22Rv1 (cell line): ENCODE results near the gene BCAS4.

Source experiments
- ZFX ChIP-seq: fragments of 450-650 bp; IDR thresholded peaks from 2 replicates; pipeline ENCODE4 v1.6.1; 2017; ENCODE audit warnings: antibody characterized with exemption, borderline replicate concordance
- TF ChIP-seq, protein P1 (sequence below): fragments of 450-650 bp; IDR thresholded peaks from 2 replicates; pipeline ENCODE4 v1.5.1; 2017; ENCODE audit warnings: mild to moderate bottlenecking

- TF ChIP-seq, protein P1, sequence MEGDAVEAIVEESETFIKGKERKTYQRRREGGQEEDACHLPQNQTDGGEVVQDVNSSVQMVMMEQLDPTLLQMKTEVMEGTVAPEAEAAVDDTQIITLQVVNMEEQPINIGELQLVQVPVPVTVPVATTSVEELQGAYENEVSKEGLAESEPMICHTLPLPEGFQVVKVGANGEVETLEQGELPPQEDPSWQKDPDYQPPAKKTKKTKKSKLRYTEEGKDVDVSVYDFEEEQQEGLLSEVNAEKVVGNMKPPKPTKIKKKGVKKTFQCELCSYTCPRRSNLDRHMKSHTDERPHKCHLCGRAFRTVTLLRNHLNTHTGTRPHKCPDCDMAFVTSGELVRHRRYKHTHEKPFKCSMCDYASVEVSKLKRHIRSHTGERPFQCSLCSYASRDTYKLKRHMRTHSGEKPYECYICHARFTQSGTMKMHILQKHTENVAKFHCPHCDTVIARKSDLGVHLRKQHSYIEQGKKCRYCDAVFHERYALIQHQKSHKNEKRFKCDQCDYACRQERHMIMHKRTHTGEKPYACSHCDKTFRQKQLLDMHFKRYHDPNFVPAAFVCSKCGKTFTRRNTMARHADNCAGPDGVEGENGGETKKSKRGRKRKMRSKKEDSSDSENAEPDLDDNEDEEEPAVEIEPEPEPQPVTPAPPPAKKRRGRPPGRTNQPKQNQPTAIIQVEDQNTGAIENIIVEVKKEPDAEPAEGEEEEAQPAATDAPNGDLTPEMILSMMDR = no peak
- no peak for TF ChIP-seq ZFX
These were observed 90.9 kb downstream of the BCAS4 start for GRCh38 chr20:50885781-50886180.
